CD4-positive, alpha-beta T cell treated with Interleukin-12 subunit alpha and Interleukin-12 subunit beta, for 1 hour (primary cell): ENCODE measurements around the gene METAP1.
"Not testable (repeated sequence)": the region's sequence is repeated elsewhere in the genome, so short reads cannot be mapped to it uniquely, and the experiment has no call there.

Source experiments
- DNase-seq: peaks from one replicate; pipeline ENCODE4 v3.0.0-alpha.2; 2020

Gene METAP1

GRCh38 chr4:99061048-99061700 is 65.7 kb downstream of the METAP1 start:
- no peak for DNase-seq

GRCh38 chr4:99062120-99062519 is 66.6 kb downstream of the METAP1 start:
- no peak for DNase-seq

- not testable (repeated sequence) for DNase-seq
These were observed 70.0 kb downstream of the METAP1 start for GRCh38 chr4:99065521-99065920.

- DNase-seq: no peak
These were observed 72.1 kb downstream of the METAP1 start for GRCh38 chr4:99067617-99068016.

GRCh38 chr4:99071159-99071558 is 75.6 kb downstream of the METAP1 start:
- no peak for DNase-seq

- DNase-seq: no peak
These were observed 79.3 kb downstream of the METAP1 start for GRCh38 chr4:99074816-99075215.

- DNase-seq: no peak
These were observed 80.9 kb downstream of the METAP1 start for GRCh38 chr4:99076292-99076976.

GRCh38 chr4:99077177-99077576 is 81.7 kb downstream of the METAP1 start:
- no peak for DNase-seq

- no peak for DNase-seq
These were observed 82.8 kb downstream of the METAP1 start for GRCh38 chr4:99078336-99078735.

GRCh38 chr4:99078931-99079624 is 83.6 kb downstream of the METAP1 start:
- no peak for DNase-seq

- no peak for DNase-seq
These were observed 84.2 kb downstream of the METAP1 start for GRCh38 chr4:99079625-99080295.

GRCh38 chr4:99080869-99081268 is 85.3 kb downstream of the METAP1 start:
- not testable (repeated sequence) for DNase-seq

- no peak for DNase-seq
These were observed 86.7 kb downstream of the METAP1 start for GRCh38 chr4:99082192-99082591.

- no peak for DNase-seq
These were observed 89.1 kb downstream of the METAP1 start for GRCh38 chr4:99084595-99084994.

- peak; percentile 17 for DNase-seq
These were observed 92.5 kb downstream of the METAP1 start for GRCh38 chr4:99088023-99088449.

GRCh38 chr4:99088481-99089365 is 93.2 kb downstream of the METAP1 start, which contains the start of gene ADH5:
Gene ADH5, minus strand, starts transcription at chr4:99088788. Its CDS starts 88 bp downstream, at chr4:99088700.
- peak; percentile 87 for DNase-seq

- DNase-seq: no peak
These were observed 95.1 kb downstream of the METAP1 start for GRCh38 chr4:99090481-99091215.

GRCh38 chr4:99091216-99091575 is 95.7 kb downstream of the METAP1 start:
- DNase-seq: no peak

GRCh38 chr4:99091841-99092240 is 96.3 kb downstream of the METAP1 start:
- DNase-seq: not testable (repeated sequence)

- no peak for DNase-seq
These were observed 103.8 kb downstream of the METAP1 start for GRCh38 chr4:99099311-99099710.

- not testable (repeated sequence) for DNase-seq
These were observed 104.3 kb downstream of the METAP1 start for GRCh38 chr4:99099814-99100213.

- DNase-seq: no peak
These were observed 105.4 kb downstream of the METAP1 start for GRCh38 chr4:99100876-99101275.
